Lower leg skin (tissue), 3 donors: Measurements from ENCODE around the gene UBE2QL1.

ENCODE experiments used
- POLR2A ChIP-seq, 2 donors: fragments of 450-650 bp; IDR thresholded peaks; one replicate each; pipeline ENCODE4 v1.6.1; 2016 to 2017; ENCODE audit warnings: antibody characterized with exemption in 2 of 2, mild to moderate bottlenecking in 1 of 2, moderate library complexity in 1 of 2
- TF ChIP-seq, protein P1 (sequence below), 3 donors: fragments of 450-650 bp; IDR thresholded peaks; one replicate each; pipeline ENCODE4 v1.5.1; 2016; ENCODE audit warnings: antibody characterized with exemption in 3 of 3, mild to moderate bottlenecking in 3 of 3, moderate library complexity in 2 of 3

DNA sequence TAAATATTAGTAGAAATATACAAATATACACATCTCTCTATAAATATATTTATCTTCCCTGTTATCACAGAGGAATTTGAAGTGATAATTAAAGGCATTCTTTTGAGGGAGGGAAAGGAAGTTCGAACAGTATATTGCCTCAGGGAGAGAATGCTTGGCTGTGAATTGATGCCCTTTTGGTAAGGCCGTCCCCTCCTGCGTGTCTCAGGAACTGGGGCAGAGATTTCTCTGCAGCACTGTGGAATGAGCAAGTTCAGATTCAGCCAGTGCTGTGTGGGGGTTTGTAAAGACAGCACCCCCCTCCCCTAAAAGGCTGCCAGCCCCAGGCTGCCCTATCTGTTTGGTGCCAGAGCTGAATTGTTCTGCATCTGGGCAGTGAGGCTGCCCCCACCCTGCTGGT lies 42.0 kb downstream of the UBE2QL1 start:
- TF ChIP-seq, protein P1, sequence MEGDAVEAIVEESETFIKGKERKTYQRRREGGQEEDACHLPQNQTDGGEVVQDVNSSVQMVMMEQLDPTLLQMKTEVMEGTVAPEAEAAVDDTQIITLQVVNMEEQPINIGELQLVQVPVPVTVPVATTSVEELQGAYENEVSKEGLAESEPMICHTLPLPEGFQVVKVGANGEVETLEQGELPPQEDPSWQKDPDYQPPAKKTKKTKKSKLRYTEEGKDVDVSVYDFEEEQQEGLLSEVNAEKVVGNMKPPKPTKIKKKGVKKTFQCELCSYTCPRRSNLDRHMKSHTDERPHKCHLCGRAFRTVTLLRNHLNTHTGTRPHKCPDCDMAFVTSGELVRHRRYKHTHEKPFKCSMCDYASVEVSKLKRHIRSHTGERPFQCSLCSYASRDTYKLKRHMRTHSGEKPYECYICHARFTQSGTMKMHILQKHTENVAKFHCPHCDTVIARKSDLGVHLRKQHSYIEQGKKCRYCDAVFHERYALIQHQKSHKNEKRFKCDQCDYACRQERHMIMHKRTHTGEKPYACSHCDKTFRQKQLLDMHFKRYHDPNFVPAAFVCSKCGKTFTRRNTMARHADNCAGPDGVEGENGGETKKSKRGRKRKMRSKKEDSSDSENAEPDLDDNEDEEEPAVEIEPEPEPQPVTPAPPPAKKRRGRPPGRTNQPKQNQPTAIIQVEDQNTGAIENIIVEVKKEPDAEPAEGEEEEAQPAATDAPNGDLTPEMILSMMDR (IDR thresholded peaks at IDR 0.05) = no peak
- TF ChIP-seq POLR2A (IDR thresholded peaks at IDR 0.05) = no peak
